Parathyroid adenoma (tissue), 2 donors: ENCODE measurements around the gene MORN2.

Experiments
- H2AFZ ChIP-seq: fragments of 300-600 bp; sonication (generic); one replicate; pipeline ENCODE4 v1.7.0; 2017; ENCODE audit warnings: antibody characterized with exemption, mild to moderate bottlenecking
- H3K27ac ChIP-seq: fragments of 300-600 bp; sonication (generic); one replicate; pipeline ENCODE4 v1.7.0; 2017
- H3K27me3 ChIP-seq: fragments of 300-600 bp; sonication (generic); one replicate; pipeline ENCODE4 v1.7.0; 2017; ENCODE audit warnings: low read length; ENCODE audit not compliant: control insufficient read depth, insufficient read depth
- H3K36me3 ChIP-seq: fragments of 300-600 bp; sonication (generic); one replicate; pipeline ENCODE4 v1.7.0; 2017; ENCODE audit warnings: low read length; ENCODE audit not compliant: control insufficient read depth, insufficient read depth
- H3K4me1 ChIP-seq: fragments of 300-600 bp; sonication (generic); one replicate; pipeline ENCODE4 v1.7.0; 2017; ENCODE audit warnings: control low read depth
- H3K4me2 ChIP-seq: fragments of 300-600 bp; sonication (generic); one replicate; pipeline ENCODE4 v1.7.0; 2017; ENCODE audit warnings: low read length
- H3K4me3 ChIP-seq: fragments of 300-600 bp; sonication (generic); one replicate; pipeline ENCODE4 v1.7.0; 2017; ENCODE audit warnings: low read depth, low read length
- H3K79me2 ChIP-seq: fragments of 300-600 bp; sonication (generic); one replicate; pipeline ENCODE4 v1.7.0; 2017; ENCODE audit warnings: control low read depth
- H3K9ac ChIP-seq: fragments of 300-600 bp; sonication (generic); one replicate; pipeline ENCODE4 v1.7.0; 2017; ENCODE audit warnings: mild to moderate bottlenecking
- H3K9me3 ChIP-seq: fragments of 300-600 bp; sonication (generic); one replicate; pipeline ENCODE4 v1.7.0; 2017; ENCODE audit warnings: low read length; ENCODE audit not compliant: control insufficient read depth
- CTCF ChIP-seq: fragments of 300-600 bp; sonication (generic); IDR thresholded peaks from one replicate; pipeline ENCODE4 v1.7.0; 2017; ENCODE audit warnings: antibody characterized with exemption, mild to moderate bottlenecking
- donor health status: primary hyperparathyroidism.

MORN2 gene

GRCh38 chr2:38887902-38888554, 12.3 kb downstream of the MORN2 start:
- no peak for TF ChIP-seq CTCF
- H3K4me2 ChIP-seq: no peak overlapping the region

DNA sequence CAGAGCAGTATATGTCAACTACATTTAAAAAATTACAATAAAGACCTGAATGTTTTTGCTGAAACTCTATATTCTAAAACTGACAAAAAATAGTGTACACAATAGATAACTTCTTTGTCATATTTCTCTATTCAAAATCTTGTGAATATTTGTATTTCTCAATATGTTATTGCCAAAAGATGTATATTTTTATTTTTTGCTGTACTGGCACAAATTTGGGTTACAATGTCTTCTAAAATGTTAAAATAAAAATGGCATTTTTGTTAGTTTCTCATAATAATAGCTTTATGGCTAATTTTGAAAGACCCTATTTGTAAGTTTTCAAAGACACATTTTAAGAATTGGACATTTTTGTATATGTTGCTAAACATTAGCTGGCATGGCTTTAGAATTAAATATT, 13.3 kb downstream of the MORN2 start:
- Histone ChIP-seq H3K4me2 (no peak overlapping the region), H3K27me3 (no peaks in the 10 kb centered on the region), H3K27ac (no peak overlapping the region), H3K9ac (no peak overlapping the region), H3K9me3 (no peaks in the 10 kb centered on the region), H3K4me3 (no peak overlapping the region), H3K36me3 (no peaks in the 10 kb centered on the region), H3K4me1 (no peaks in the 10 kb centered on the region), H3K79me2 (no peaks in the 10 kb centered on the region), H2AFZ (no peak overlapping the region)
- TF ChIP-seq CTCF: no peak

More at GRCh38 chr2:38887902-38888554, 12.3 kb downstream of the MORN2 start:
- Histone ChIP-seq H3K4me1 (no peaks in the 10 kb centered on the region), H3K79me2 (no peaks in the 10 kb centered on the region), H3K9me3 (no peaks in the 10 kb centered on the region), H3K27me3 (no peaks in the 10 kb centered on the region), H3K27ac (no peak overlapping the region), H2AFZ (no peak overlapping the region), H3K9ac (no peak overlapping the region), H3K36me3 (no peaks in the 10 kb centered on the region), H3K4me3 (no peak overlapping the region)

GRCh38 chr2:38889575-38889974, 13.8 kb downstream of the MORN2 start, which contains the start of gene ARHGEF33:
ARHGEF33 (plus strand) TSS chr2:38889875; CDS start chr2:38919448, 29,573 bp downstream.
- H3K4me2 ChIP-seq: no peak within 1 kb of the TSS
- H3K9me3 ChIP-seq: no peaks in the 10 kb centered on the region
- H3K27ac ChIP-seq: no peak within 1 kb of the TSS
- H2AFZ ChIP-seq: no peak within 1 kb of the TSS
- no peaks in the 10 kb centered on the region for H3K27me3 ChIP-seq
- no peak within 1 kb of the TSS for H3K4me3 ChIP-seq
- H3K79me2 ChIP-seq: no peaks in the 10 kb centered on the region
- no peak within 1 kb of the TSS for H3K9ac ChIP-seq
- H3K36me3 ChIP-seq: no peaks in the 10 kb centered on the region
- no peak for TF ChIP-seq CTCF
- no peaks in the 10 kb centered on the region for H3K4me1 ChIP-seq

- no peaks in the 10 kb centered on the region for H3K36me3 ChIP-seq
- H3K4me3 ChIP-seq: no peak overlapping the region
- H3K9ac ChIP-seq: no peak overlapping the region
- H3K4me2 ChIP-seq: no peak overlapping the region
- TF ChIP-seq CTCF: no peak
- H3K27ac ChIP-seq: no peak overlapping the region
- H2AFZ ChIP-seq: no peak overlapping the region
- H3K9me3 ChIP-seq: no peaks in the 10 kb centered on the region
- no peaks in the 10 kb centered on the region for H3K79me2 ChIP-seq
- no peaks in the 10 kb centered on the region for H3K27me3 ChIP-seq
- H3K4me1 ChIP-seq: no peaks in the 10 kb centered on the region
Measured at GRCh38 chr2:38892819-38893218, 17.0 kb downstream of the MORN2 start.

DNA sequence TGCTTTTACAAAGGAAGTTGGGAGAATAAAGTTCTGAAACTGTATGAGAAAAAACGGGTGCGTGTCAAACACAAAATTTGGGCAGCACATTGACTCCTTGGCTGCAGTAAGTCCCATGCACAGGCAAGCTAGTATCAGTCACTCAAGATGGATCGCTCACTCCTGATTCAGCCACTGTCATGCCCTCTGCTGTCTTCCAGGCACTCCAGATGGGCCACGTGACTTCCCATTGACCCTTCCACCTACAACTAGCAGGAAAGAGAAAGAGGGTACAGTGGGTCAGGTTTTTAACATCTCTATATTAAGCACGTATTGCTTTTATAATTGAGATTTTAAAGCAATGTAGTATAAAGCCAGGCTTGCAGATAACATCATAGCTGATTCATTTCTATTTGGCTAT, 22.5 kb downstream of the MORN2 start:
- H3K4me3 ChIP-seq: no peak overlapping the region
- H3K27me3 ChIP-seq: no peaks in the 10 kb centered on the region
- no peaks in the 10 kb centered on the region for H3K9me3 ChIP-seq
- H3K9ac ChIP-seq: no peak overlapping the region
- TF ChIP-seq CTCF: no peak
- no peaks in the 10 kb centered on the region for H3K4me1 ChIP-seq
- no peak overlapping the region for H2AFZ ChIP-seq
- no peaks in the 10 kb centered on the region for H3K36me3 ChIP-seq
- no peak overlapping the region for H3K27ac ChIP-seq
- H3K79me2 ChIP-seq: no peaks in the 10 kb centered on the region
- no peak overlapping the region for H3K4me2 ChIP-seq
